IPS-15b (cell line): ENCODE measurements around the gene C11orf97.
"Not testable (repeated sequence)": the region's sequence is repeated elsewhere in the genome, so short reads cannot be mapped to it uniquely, and the experiment has no call there.

Experiments used
- H3K27me3 ChIP-seq: one replicate; pipeline ENCODE4 v1.6.1; 2013; ENCODE audit warnings: low read length; ENCODE audit not compliant: control insufficient read depth, insufficient read depth
- H3K36me3 ChIP-seq: one replicate; pipeline ENCODE4 v1.6.1; 2013; ENCODE audit warnings: low read length; ENCODE audit not compliant: control insufficient read depth, insufficient read depth
- H3K4me1 ChIP-seq: one replicate; pipeline ENCODE4 v1.6.1; 2013; ENCODE audit warnings: mild to moderate bottlenecking, low read length; ENCODE audit not compliant: control insufficient read depth, insufficient read depth
- H3K4me3 ChIP-seq: one replicate; pipeline ENCODE4 v1.5.1; 2013; ENCODE audit warnings: low read depth, low read length
- H3K9ac ChIP-seq: one replicate; pipeline ENCODE4 v1.6.1; 2013; ENCODE audit warnings: low read depth, mild to moderate bottlenecking, low read length
- H3K9me3 ChIP-seq: one replicate; pipeline ENCODE4 v1.6.1; 2013; ENCODE audit warnings: mild to moderate bottlenecking, low read length; ENCODE audit not compliant: control insufficient read depth, insufficient read depth

Gene C11orf97

DNA sequence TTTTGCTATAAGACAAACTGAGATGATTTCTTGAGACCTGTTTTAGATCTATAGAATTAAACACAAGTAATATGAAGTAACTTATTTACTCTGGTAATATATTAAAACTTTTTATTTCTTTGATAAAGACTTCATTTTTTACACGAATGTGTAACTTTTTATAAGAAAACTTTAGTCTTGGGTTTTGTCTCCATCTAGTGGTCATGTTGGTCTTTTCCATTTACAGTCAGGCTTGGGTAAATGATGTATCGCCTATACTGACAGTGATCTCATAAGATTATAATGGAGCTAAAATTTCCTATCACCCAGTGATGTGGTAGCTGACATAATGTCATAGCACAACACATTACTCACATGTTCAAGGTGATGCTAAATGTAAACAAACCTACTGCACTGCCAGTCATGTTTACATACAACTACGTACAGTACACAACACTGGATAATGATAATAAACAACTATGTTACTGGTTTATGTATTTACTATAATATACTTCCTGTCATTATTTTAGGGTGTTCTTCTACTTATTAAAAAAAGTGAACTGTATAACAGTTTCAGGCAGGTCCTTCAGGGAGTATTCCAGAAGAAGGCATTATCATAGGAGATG is 7.5 kb upstream of the C11orf97 start:
- Histone ChIP-seq H3K27me3 (no peaks in the 10 kb centered on the region), H3K4me3 (no peak overlapping the region), H3K4me1 (no peaks in the 10 kb centered on the region), H3K9me3 (no peaks in the 10 kb centered on the region), H3K36me3 (no peaks in the 10 kb centered on the region), H3K9ac (no peak overlapping the region)

DNA sequence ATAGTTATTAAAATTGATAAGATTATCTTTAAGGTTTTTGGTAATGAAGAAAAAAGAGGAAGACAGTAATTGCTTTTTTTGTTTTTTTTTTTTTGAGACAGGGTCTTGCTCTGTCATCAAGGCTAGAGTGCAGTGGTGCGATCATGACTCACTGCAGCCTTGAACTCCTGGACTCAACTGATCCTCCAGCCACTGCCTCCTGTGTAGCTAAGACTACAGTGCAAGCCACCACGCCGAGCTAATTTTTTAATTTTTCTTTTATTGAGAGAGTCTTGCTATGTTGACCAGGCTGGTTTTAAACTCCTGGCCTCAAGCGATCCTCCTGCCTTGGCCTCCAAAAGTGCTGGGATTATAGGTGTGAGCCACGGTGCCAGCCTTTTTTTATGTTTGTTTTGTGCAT is 5.7 kb upstream of the C11orf97 start:
- not testable (repeated sequence) for H3K9me3 ChIP-seq, H3K4me1 ChIP-seq, H3K9ac ChIP-seq, H3K27me3 ChIP-seq, H3K36me3 ChIP-seq, H3K4me3 ChIP-seq

DNA sequence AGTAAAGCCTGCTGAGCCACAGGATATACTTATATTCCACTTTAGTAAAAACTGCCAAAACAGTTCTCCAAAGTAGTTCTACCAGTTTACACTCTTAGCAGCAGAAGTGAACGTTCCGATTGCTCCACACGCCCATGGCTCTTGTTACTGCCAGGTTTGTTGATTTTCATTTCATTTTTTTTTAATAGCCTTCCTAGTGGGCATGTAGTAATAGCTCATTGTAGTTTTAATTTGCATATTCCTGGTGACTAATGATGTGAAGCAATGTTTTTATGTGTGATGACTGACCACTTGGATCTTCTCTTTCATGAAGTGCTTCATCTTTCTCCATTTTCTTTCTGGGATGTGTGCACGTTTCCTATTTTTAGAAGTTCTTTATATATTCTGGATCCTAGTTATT is 4.8 kb upstream of the C11orf97 start:
- Histone ChIP-seq H3K9me3 (no peaks in the 10 kb centered on the region), H3K36me3 (no peaks in the 10 kb centered on the region), H3K4me3 (no peak overlapping the region), H3K4me1 (no peaks in the 10 kb centered on the region), H3K9ac (no peak overlapping the region), H3K27me3 (peaks cover 11% of the 10 kb centered on the region)

DNA sequence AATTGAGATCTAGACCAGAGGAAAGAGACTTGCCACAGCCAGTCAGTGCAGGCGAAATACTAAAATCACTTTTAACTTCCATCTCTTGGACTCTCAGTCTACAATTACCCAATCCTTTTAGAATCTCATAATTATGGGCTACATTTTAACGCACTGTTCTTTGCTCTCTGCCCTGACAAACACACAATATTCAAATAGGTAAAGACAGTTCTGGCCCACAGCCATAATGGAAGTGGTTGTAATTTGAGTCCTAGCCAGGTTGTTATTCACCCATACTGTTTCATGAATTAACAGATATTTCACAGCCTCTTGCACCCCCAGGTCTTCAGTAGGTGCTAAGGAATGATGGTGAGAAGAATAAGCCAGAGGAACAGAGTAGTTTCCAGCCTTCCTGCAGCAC is 830 bp downstream of the C11orf97 start:
- Histone ChIP-seq H3K36me3 (no peaks in the 10 kb centered on the region), H3K9ac (no peak overlapping the region), H3K27me3 (peaks cover 31% of the 10 kb centered on the region), H3K9me3 (no peaks in the 10 kb centered on the region), H3K4me1 (no peaks in the 10 kb centered on the region), H3K4me3 (no peak overlapping the region)

DNA sequence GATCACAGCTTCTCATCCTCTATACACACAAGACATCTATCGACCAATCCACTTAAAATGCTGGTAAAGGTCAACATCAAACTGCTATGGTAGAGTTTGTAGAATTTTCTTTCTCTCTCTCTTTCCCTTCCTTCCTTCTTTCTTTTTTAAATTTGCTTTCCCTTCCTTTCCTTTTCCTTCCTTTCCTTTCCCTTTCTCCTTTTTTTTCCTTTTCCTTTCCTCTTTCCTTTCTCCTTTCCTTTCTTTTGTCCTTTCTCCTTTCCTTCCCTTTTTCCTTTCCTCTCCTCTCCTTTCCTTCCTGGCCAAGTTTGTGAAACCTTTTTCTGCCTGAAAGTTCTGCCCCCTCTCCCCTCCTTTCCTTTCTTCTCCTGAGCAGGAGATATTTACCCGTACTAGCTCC is 3.1 kb downstream of the C11orf97 start:
- H3K36me3 ChIP-seq, result no peaks in the 10 kb centered on the region
- H3K4me1 ChIP-seq, result no peaks in the 10 kb centered on the region
- H3K4me3 ChIP-seq, result no peak overlapping the region
- H3K9me3 ChIP-seq, result no peaks in the 10 kb centered on the region
- H3K9ac ChIP-seq, result no peak overlapping the region
- H3K27me3 ChIP-seq, result peaks cover 31% of the 10 kb centered on the region

DNA sequence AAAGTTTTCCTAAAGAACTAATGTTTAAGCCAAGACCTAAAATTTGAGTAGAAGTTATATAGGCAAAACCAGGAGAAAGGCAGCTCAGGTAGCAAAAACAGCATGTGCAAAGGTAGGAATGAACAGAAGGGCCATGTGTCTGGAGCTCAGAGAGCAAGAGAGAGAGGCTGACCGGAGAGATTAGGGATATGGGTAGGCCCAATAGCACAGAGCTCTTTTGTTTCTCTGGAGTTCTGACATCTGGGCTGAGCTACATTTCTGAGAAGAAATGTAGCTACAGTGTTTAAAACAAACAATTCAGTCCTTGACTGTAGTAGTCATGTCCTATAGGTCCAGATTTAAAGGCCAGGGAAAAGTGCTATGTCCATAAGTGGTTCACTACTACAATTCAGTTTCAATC is 4.5 kb downstream of the C11orf97 start:
- H3K27me3 ChIP-seq, result peaks cover 26% of the 10 kb centered on the region
- no peaks in the 10 kb centered on the region for H3K4me1 ChIP-seq
- H3K9me3 ChIP-seq, result no peaks in the 10 kb centered on the region
- no peak overlapping the region for H3K9ac ChIP-seq
- H3K36me3 ChIP-seq, result no peaks in the 10 kb centered on the region
- no peak overlapping the region for H3K4me3 ChIP-seq

DNA sequence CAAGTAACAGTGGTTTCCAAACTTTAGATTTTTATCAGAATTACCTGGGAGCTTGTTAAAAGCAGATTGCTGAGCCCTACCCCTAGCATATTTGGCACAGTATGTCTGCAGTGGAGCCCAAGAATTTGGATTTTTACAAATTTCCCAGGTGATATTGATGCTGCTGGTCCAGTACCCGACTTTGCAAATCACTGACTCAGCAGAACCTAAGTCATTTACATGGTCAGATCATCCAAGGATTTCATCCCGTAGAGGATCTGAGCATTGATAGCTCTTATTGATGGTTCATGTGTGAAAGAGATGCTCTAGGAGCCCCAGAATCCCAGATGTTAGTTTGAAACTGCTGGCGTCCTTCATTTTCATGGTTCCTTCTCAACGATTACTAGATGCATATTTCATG is 6.0 kb downstream of the C11orf97 start:
- Histone ChIP-seq H3K4me1 (no peaks in the 10 kb centered on the region), H3K36me3 (no peaks in the 10 kb centered on the region), H3K9me3 (no peaks in the 10 kb centered on the region), H3K4me3 (no peak overlapping the region), H3K9ac (no peak overlapping the region), H3K27me3 (peaks cover 12% of the 10 kb centered on the region)

DNA sequence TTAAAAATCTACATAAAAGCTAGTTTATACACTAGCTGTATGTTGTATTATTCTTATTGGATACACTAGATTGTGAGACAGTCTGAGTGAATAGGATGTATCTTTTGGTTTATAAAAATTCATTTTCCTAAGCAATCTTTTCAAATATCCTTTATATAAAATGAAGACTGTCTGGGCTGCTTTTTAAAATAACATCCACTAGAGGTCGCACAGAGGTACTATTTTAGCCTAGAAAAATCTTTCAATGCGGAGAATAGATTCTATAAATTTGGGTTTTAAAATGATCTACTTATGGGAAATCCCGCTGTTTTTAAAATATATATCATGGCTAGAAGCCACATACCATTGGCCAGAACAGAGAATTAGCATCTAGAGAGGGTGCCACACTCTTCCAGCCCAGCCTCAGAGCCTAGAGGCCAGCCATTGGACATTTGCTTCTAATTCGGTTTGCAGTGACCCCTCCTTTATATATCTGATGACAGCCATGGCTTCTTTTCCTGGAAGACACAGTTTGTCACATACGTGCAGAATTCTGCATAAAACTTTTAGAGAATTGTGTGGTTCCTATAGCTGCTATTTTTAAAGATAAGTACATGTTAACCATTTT is 7.3 kb downstream of the C11orf97 start:
- no peaks in the 10 kb centered on the region for H3K4me1 ChIP-seq
- H3K9me3 ChIP-seq, result no peaks in the 10 kb centered on the region
- H3K27me3 ChIP-seq, result peaks cover 3% of the 10 kb centered on the region
- H3K36me3 ChIP-seq, result no peaks in the 10 kb centered on the region
- no peak overlapping the region for H3K9ac ChIP-seq
- no peak overlapping the region for H3K4me3 ChIP-seq

DNA sequence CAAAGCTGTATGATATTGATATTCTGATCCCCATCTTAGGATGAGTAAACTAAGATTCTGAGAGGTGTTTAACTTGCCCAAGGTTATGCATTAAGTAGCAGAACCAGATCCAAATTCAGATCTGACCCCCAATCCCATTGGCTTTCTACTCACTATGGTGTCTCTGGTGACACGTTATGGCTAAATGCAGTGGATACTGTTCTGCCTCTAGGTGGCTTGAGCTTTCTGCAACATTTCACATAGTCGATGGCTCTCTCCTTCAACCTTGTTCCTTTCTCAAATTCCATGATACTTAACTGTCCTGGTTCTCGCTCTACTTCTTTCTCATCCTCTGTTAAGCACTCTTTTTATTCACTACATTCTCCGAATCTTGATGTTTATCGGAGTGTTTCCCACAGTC is 9.4 kb downstream of the C11orf97 start:
- Histone ChIP-seq H3K27me3 (no peaks in the 10 kb centered on the region), H3K9me3 (no peaks in the 10 kb centered on the region), H3K4me3 (no peak overlapping the region), H3K4me1 (no peaks in the 10 kb centered on the region), H3K36me3 (no peaks in the 10 kb centered on the region), H3K9ac (no peak overlapping the region)

DNA sequence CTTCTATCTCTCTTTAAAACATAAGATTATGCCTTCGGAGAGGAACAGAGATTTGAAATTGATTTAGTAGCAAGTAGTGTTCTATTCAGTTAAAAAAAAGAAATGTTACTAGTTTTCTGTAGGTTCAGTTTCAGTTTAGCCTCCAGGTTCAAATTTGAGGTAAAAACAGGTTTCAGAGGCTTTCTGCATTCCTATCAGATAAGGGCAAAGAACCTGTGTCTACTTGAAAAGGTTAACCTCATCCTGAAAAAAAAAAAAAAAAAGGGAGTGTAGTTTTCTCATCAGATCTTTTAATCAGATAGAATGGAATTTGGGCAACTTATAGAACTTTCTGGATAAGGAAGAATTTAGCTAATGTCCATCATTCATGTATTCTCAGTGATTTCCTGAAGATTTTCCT is 12.1 kb downstream of the C11orf97 start:
- H3K9ac ChIP-seq, result no peak overlapping the region
- no peaks in the 10 kb centered on the region for H3K4me1 ChIP-seq
- H3K4me3 ChIP-seq, result no peak overlapping the region
- H3K9me3 ChIP-seq, result no peaks in the 10 kb centered on the region
- H3K27me3 ChIP-seq, result peaks cover 3% of the 10 kb centered on the region
- H3K36me3 ChIP-seq, result no peaks in the 10 kb centered on the region

DNA sequence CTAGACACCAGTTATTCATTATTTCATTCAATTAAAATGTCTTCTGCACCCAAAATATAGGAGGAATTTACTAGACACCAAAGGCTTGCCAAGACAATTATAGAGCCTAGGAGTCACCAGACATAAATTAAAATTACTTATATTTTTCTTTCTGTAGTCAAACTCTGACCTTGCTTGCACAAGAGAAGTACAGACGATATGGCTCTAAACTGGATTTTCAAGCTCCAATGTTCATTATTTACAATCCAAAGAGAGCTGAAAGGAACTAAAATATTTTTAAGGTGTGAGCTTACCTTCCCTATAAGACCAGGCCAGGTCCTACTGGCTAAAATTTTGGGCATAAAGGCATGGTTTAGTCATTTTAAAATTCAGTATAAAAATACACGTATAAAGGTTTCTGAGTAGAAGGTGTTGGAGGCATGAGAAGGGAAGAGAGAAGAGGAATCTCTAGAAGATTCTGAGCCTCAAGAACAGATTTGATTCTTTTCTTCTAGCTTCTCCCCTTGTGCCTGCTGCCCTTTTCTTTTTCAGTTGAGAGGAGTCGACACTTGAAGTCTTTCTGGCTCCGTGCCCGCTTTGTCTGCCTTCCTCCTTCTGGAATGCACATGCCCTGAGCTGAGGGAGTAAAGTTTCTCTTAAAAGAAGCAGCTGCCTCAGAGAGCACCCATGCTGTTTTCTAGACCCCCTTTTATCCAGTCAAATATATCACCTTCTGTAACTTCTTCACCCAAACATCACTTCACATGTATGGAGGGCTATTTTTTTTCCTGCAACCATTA is 13.5 kb downstream of the C11orf97 start:
- peaks cover 3% of the 10 kb centered on the region for H3K27me3 ChIP-seq
- no peaks in the 10 kb centered on the region for H3K36me3 ChIP-seq
- no peak overlapping the region for H3K9ac ChIP-seq
- H3K9me3 ChIP-seq, result no peaks in the 10 kb centered on the region
- H3K4me3 ChIP-seq, result no peak overlapping the region
- H3K4me1 ChIP-seq, result no peaks in the 10 kb centered on the region
